Neural cell (in vitro differentiated cells): ENCODE measurements around the gene PAWR. TPM values are rescaled to one million over a fixed set of nuclear protein-coding genes. Genes with fewer than 3 reads are reported as not detected.
"Not testable (repeated sequence)": the region's sequence is repeated elsewhere in the genome, so short reads cannot be mapped to it uniquely, and the experiment has no call there.

Experiments
- H2AFZ ChIP-seq: fragments of 200-600, 300-800 bp; sonication (generic), shearing (Covaris generic); 2 replicates; pipeline ENCODE4 v1.6.0; 2014; ENCODE audit warnings: low read depth, mild to moderate bottlenecking, antibody characterized with exemption, low read length, moderate library complexity
- H3F3A ChIP-seq: fragments of 200-600 bp; shearing (Covaris generic); 2 replicates; pipeline ENCODE4 v1.6.1; 2016; ENCODE audit warnings: mild to moderate bottlenecking, moderate library complexity, mixed read lengths, antibody characterized with exemption, low read length; ENCODE audit not compliant: insufficient read depth, poor library complexity, severe bottlenecking
- H3K27ac ChIP-seq: fragments of 200-600, 300-800 bp; sonication (generic), shearing (Covaris generic); 2 replicates; pipeline ENCODE4 v1.5.1; 2014; ENCODE audit warnings: mild to moderate bottlenecking, low read length, moderate library complexity
- H3K27me3 ChIP-seq: fragments of 300-800, 200-600 bp; sonication (generic), shearing (Covaris generic); 2 replicates; pipeline ENCODE4 v1.6.0; 2014; ENCODE audit warnings: mild to moderate bottlenecking, low read depth, low read length, moderate library complexity; ENCODE audit not compliant: insufficient read depth
- H3K36me3 ChIP-seq: fragments of 300-800, 200-600 bp; sonication (generic), shearing (Covaris generic); 2 replicates; pipeline ENCODE4 v1.5.1; 2014; ENCODE audit warnings: mild to moderate bottlenecking, antibody characterized with exemption, low read length, moderate library complexity; ENCODE audit not compliant: insufficient read depth
- H3K4me2 ChIP-seq: fragments of 300-800, 200-600 bp; sonication (generic), shearing (Covaris generic); 2 replicates; pipeline ENCODE4 v1.6.0; 2014; ENCODE audit warnings: mild to moderate bottlenecking, low read length
- H3K4me3 ChIP-seq: fragments of 300-800, 200-600 bp; sonication (generic), shearing (Covaris generic); 2 replicates; pipeline ENCODE4 v1.5.1; 2014; ENCODE audit warnings: mild to moderate bottlenecking, low read length, moderate library complexity
- H3K79me2 ChIP-seq: fragments of 200-600 bp; shearing (Covaris generic); replicated peaks from 2 replicates; pipeline ENCODE4 v1.6.0; 2014; ENCODE audit warnings: mild to moderate bottlenecking, low read length, moderate library complexity; ENCODE audit not compliant: insufficient read depth
- H3K9ac ChIP-seq: fragments of 300-800, 200-600 bp; sonication (generic), shearing (Covaris generic); 2 replicates; pipeline ENCODE4 v1.6.1; 2016; ENCODE audit warnings: mild to moderate bottlenecking, low read length, mixed read lengths
- H3K9me2 ChIP-seq: fragments of 200-600 bp; shearing (Covaris generic); 2 replicates; pipeline ENCODE4 v1.6.1; 2016; ENCODE audit warnings: mild to moderate bottlenecking, low read length, mixed read lengths; ENCODE audit not compliant: insufficient read depth
- H3K9me3 ChIP-seq: fragments of 200-600, 300-800 bp; sonication (generic), shearing (Covaris generic); 2 replicates; pipeline ENCODE4 v1.6.1; 2016; ENCODE audit warnings: mild to moderate bottlenecking, mixed run types, low read length, moderate library complexity, mixed read lengths
- H4K20me1 ChIP-seq: fragments of 200-600 bp; shearing (Covaris generic); 2 replicates; pipeline ENCODE4 v1.6.1; 2016; ENCODE audit warnings: mild to moderate bottlenecking, mixed run types; ENCODE audit not compliant: insufficient read depth
- EP300 ChIP-seq: fragments of 450-650 bp; conservative IDR thresholded peaks from 2 replicates; pipeline ENCODE4 v1.6.1; 2014; ENCODE audit warnings: antibody characterized with exemption, mild to moderate bottlenecking, moderate library complexity; ENCODE audit not compliant: poor library complexity, severe bottlenecking
- EZH2 ChIP-seq: fragments of 200-600, 300-800 bp; shearing (Covaris generic), sonication (generic); IDR thresholded peaks from 2 replicates; pipeline ENCODE4 v1.6.1; 2014; ENCODE audit warnings: antibody characterized with exemption, low read length, borderline replicate concordance, mild to moderate bottlenecking; ENCODE audit not compliant: insufficient read depth, poor library complexity, severe bottlenecking
- MXI1 ChIP-seq: fragments of 450-650 bp; conservative IDR thresholded peaks from 2 replicates; pipeline ENCODE4 v1.6.1; 2014; ENCODE audit warnings: antibody characterized with exemption, mild to moderate bottlenecking; ENCODE audit not compliant: poor library complexity, severe bottlenecking
- POLR2AphosphoS5 ChIP-seq: IDR thresholded peaks from 2 replicates; pipeline ENCODE4 v1.6.1; 2012
- RAD21 ChIP-seq: fragments of 450-650 bp; conservative IDR thresholded peaks from 2 replicates; pipeline ENCODE4 v1.6.1; 2014; ENCODE audit warnings: antibody characterized with exemption, mild to moderate bottlenecking, moderate library complexity
- SMC3 ChIP-seq: fragments of 450-650 bp; conservative IDR thresholded peaks from 2 replicates; pipeline ENCODE4 v1.6.1; 2014; ENCODE audit warnings: antibody characterized with exemption, mild to moderate bottlenecking, moderate library complexity; ENCODE audit not compliant: poor library complexity
- TAF1 ChIP-seq: IDR thresholded peaks from 2 replicates; pipeline ENCODE4 v1.6.1; 2012; ENCODE audit warnings: low read depth
- polyA plus RNA-seq: library from polyadenylated mRNA; depleted of rRNA; stranded (reverse); fragments of >200 nt; gene quantifications from 2 replicates; pipeline ENCODE4 v1.2.3, GENCODE V29; 2014
- TF ChIP-seq, protein P1 (sequence below): IDR thresholded peaks from 2 replicates; pipeline ENCODE4 v1.6.1; 2012; ENCODE audit warnings: borderline replicate concordance
- TF ChIP-seq, protein P2 (sequence below): fragments of 450-650 bp; IDR thresholded peaks from 2 replicates; pipeline ENCODE4 v1.5.1; 2014; ENCODE audit warnings: antibody characterized with exemption, mild to moderate bottlenecking, moderate library complexity; ENCODE audit not compliant: poor library complexity, severe bottlenecking

Gene PAWR
- polyA plus RNA-seq, 1 donor from 2014 or later: 13.4 TPM

DNA sequence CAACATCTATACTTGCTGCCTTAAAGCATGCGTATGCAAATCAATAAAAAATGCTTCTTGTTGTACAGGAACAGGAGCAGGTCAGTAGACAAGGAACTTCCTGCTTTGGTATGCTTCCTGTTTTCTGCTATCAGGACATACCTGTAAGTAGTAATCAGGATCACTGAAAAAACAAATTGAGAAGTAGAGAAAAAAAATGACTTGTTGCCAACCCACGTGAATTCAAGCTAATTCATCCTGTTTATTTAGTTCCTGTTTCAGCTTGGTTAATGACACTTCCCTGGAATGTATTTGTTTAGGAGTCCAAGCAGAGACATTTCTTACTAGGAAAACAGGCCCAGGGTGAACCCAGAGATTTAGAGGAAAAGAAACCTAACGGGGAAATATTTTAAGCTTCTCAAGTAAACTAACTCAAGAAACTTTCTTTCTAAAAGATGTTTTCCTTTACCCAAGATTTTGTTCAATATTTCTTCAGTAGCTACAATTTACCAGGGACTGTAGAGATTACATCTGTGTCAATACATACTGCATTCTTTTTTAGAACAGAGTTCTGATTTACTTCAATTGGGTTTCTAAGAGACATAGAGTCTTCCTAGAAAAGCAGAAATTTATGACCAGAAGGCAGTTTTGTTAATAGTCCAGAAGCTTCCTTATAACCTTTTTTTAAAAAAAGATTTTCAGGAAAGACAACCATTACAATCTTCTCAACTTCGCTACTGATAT, 124.2 kb downstream of the PAWR start:
- Histone ChIP-seq H3K4me2 (no peak overlapping the region), H4K20me1 (no peaks in the 10 kb centered on the region), H2AFZ (no peak overlapping the region), H3K4me3 (no peak overlapping the region), H3K9me2 (no peaks in the 10 kb centered on the region), H3K9me3 (no peaks in the 10 kb centered on the region), H3K36me3 (no peaks in the 10 kb centered on the region), H3K27me3 (no peaks in the 10 kb centered on the region), H3K27ac (no peak overlapping the region), H3F3A (no peaks in the 10 kb centered on the region), H3K9ac (no peak overlapping the region), H3K79me2 (no peaks in the 10 kb centered on the region)
- no peak for TF ChIP-seq SMC3
- no peak for TF ChIP-seq MXI1
- no peak for TF ChIP-seq POLR2AphosphoS5
- no peak for TF ChIP-seq EZH2
- TF ChIP-seq, protein P1, sequence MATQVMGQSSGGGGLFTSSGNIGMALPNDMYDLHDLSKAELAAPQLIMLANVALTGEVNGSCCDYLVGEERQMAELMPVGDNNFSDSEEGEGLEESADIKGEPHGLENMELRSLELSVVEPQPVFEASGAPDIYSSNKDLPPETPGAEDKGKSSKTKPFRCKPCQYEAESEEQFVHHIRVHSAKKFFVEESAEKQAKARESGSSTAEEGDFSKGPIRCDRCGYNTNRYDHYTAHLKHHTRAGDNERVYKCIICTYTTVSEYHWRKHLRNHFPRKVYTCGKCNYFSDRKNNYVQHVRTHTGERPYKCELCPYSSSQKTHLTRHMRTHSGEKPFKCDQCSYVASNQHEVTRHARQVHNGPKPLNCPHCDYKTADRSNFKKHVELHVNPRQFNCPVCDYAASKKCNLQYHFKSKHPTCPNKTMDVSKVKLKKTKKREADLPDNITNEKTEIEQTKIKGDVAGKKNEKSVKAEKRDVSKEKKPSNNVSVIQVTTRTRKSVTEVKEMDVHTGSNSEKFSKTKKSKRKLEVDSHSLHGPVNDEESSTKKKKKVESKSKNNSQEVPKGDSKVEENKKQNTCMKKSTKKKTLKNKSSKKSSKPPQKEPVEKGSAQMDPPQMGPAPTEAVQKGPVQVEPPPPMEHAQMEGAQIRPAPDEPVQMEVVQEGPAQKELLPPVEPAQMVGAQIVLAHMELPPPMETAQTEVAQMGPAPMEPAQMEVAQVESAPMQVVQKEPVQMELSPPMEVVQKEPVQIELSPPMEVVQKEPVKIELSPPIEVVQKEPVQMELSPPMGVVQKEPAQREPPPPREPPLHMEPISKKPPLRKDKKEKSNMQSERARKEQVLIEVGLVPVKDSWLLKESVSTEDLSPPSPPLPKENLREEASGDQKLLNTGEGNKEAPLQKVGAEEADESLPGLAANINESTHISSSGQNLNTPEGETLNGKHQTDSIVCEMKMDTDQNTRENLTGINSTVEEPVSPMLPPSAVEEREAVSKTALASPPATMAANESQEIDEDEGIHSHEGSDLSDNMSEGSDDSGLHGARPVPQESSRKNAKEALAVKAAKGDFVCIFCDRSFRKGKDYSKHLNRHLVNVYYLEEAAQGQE: no peak
- TF ChIP-seq RAD21: no peak
- TF ChIP-seq, protein P2, sequence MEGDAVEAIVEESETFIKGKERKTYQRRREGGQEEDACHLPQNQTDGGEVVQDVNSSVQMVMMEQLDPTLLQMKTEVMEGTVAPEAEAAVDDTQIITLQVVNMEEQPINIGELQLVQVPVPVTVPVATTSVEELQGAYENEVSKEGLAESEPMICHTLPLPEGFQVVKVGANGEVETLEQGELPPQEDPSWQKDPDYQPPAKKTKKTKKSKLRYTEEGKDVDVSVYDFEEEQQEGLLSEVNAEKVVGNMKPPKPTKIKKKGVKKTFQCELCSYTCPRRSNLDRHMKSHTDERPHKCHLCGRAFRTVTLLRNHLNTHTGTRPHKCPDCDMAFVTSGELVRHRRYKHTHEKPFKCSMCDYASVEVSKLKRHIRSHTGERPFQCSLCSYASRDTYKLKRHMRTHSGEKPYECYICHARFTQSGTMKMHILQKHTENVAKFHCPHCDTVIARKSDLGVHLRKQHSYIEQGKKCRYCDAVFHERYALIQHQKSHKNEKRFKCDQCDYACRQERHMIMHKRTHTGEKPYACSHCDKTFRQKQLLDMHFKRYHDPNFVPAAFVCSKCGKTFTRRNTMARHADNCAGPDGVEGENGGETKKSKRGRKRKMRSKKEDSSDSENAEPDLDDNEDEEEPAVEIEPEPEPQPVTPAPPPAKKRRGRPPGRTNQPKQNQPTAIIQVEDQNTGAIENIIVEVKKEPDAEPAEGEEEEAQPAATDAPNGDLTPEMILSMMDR: no peak
- TF ChIP-seq TAF1: no peak
- TF ChIP-seq EP300: no peak

DNA sequence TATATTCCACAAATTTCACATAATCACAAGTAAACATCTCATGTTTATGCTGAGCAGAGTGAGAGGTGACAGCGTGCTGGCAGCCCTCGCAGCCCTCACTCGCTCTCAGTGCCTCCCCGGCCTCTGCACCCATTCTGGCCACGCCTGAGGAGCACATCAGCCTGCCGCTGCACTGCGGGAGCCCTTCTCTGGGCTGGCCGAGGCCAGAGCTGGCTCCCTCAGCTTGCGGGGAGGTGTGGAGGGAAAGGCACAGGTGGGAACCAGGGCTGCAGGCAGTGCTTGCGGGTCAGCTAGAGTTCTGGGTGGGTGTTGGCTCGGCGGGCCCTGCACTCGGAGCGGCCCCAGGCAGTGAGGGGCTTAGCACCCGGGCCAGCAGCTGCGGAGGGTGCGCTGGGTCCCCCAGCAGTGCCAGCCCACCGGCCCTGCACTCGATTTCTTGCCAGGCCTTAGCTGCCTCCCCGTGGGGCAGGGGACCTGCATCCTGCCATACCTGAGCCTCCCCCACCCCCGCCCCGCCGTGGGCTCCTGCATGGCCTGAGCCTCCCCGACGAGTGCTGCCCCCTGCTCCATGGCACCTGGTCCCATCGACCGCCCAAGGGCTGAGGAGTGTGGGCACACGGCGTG, 125.9 kb downstream of the PAWR start:
- H2AFZ ChIP-seq, H3K27me3 ChIP-seq, H3K4me3 ChIP-seq, H3K4me2 ChIP-seq, H4K20me1 ChIP-seq, H3K9me2 ChIP-seq, H3K79me2 ChIP-seq, H3K27ac ChIP-seq, H3K36me3 ChIP-seq, H3K9me3 ChIP-seq, H3F3A ChIP-seq, H3K9ac ChIP-seq: not testable (repeated sequence)
